ENCODE results near the gene OR8B12.

OR8B12 gene

GRCh38 chr11:124582565-124582964 lies 39.1 kb upstream of the OR8B12 start:
- no peak for ATAC-seq (ENCODE audit: insufficient read depth, low read depth)
- Histone ChIP-seq H3K27me3 (ENCODE audit: insufficient read depth, low read length, poor library complexity) (peaks cover 13% of the 10 kb centered on the region), H3K9me3 (ENCODE audit: insufficient read depth, low read length, severe bottlenecking) (no peaks in the 10 kb centered on the region), H3K36me3 (ENCODE audit: insufficient read depth, low read length) (no peaks in the 10 kb centered on the region), H2AFZ (ENCODE audit: low read depth, low read length) (no peak overlapping the region), H3K4me3 (ENCODE audit: low read depth in 1 of 2, low read length in 2 of 2) (no peak overlapping the region), H3K4me1 (ENCODE audit: insufficient read depth, low read length) (no peaks in the 10 kb centered on the region), H3K9ac (ENCODE audit: low read depth, low read length) (no peak overlapping the region), H4K20me1 (ENCODE audit: insufficient read depth, low read length) (no peaks in the 10 kb centered on the region), H3K79me2 (ENCODE audit: insufficient read depth, low read length) (no peaks in the 10 kb centered on the region), H3K27ac (ENCODE audit: low read length) (no peak overlapping the region), H3K4me2 (ENCODE audit: insufficient read depth, low read length) (no peak overlapping the region)
- DNase-seq, result no peak
- TF ChIP-seq CTCF (IDR thresholded peaks at IDR 0.05; ENCODE audit: borderline replicate concordance, extremely low read depth, low read length, poor library complexity, severe bottlenecking) (no peak), EZH2 (IDR thresholded peaks at IDR 0.05; ENCODE audit: borderline replicate concordance, low read depth, low read length, severe bottlenecking) (no peak)

GRCh38 chr11:124581817-124582216 lies 38.4 kb upstream of the OR8B12 start:
- Histone ChIP-seq H2AFZ (ENCODE audit: low read depth, low read length) (no peak overlapping the region), H3K4me1 (ENCODE audit: insufficient read depth, low read length) (no peaks in the 10 kb centered on the region)
- TF ChIP-seq CTCF (IDR thresholded peaks at IDR 0.05; ENCODE audit: borderline replicate concordance, extremely low read depth, low read length, poor library complexity, severe bottlenecking), result no peak
- TF ChIP-seq EZH2 (IDR thresholded peaks at IDR 0.05; ENCODE audit: borderline replicate concordance, low read depth, low read length, severe bottlenecking), result no peak

GRCh38 chr11:124578761-124579160 lies 35.3 kb upstream of the OR8B12 start:
- Histone ChIP-seq H3K9ac (ENCODE audit: low read depth, low read length) (no peak overlapping the region), H3K36me3 (ENCODE audit: insufficient read depth, low read length) (no peaks in the 10 kb centered on the region), H2AFZ (ENCODE audit: low read depth, low read length) (no peak overlapping the region), H4K20me1 (ENCODE audit: insufficient read depth, low read length) (no peaks in the 10 kb centered on the region), H3K4me2 (ENCODE audit: insufficient read depth, low read length) (no peak overlapping the region), H3K9me3 (ENCODE audit: insufficient read depth, low read length, severe bottlenecking) (no peaks in the 10 kb centered on the region), H3K4me1 (ENCODE audit: insufficient read depth, low read length) (no peaks in the 10 kb centered on the region), H3K27ac (ENCODE audit: low read length) (no peak overlapping the region), H3K27me3 (ENCODE audit: insufficient read depth, low read length, poor library complexity) (peaks cover 6% of the 10 kb centered on the region), H3K4me3 (ENCODE audit: low read depth in 1 of 2, low read length in 2 of 2) (no peak overlapping the region), H3K79me2 (ENCODE audit: insufficient read depth, low read length) (no peaks in the 10 kb centered on the region)
- ATAC-seq (ENCODE audit: insufficient read depth, low read depth) (no peak), DNase-seq (no peak)
- TF ChIP-seq CTCF (IDR thresholded peaks at IDR 0.05; ENCODE audit: borderline replicate concordance, extremely low read depth, low read length, poor library complexity, severe bottlenecking) (no peak), EZH2 (IDR thresholded peaks at IDR 0.05; ENCODE audit: borderline replicate concordance, low read depth, low read length, severe bottlenecking) (no peak)

More at GRCh38 chr11:124581817-124582216, 38.4 kb upstream of the OR8B12 start:
- Histone ChIP-seq H3K9ac (ENCODE audit: low read depth, low read length) (no peak overlapping the region), H4K20me1 (ENCODE audit: insufficient read depth, low read length) (no peaks in the 10 kb centered on the region), H3K9me3 (ENCODE audit: insufficient read depth, low read length, severe bottlenecking) (no peaks in the 10 kb centered on the region), H3K36me3 (ENCODE audit: insufficient read depth, low read length) (no peaks in the 10 kb centered on the region), H3K4me2 (ENCODE audit: insufficient read depth, low read length) (no peak overlapping the region), H3K4me3 (ENCODE audit: low read depth in 1 of 2, low read length in 2 of 2) (no peak overlapping the region), H3K27ac (ENCODE audit: low read length) (no peak overlapping the region), H3K79me2 (ENCODE audit: insufficient read depth, low read length) (no peaks in the 10 kb centered on the region), H3K27me3 (ENCODE audit: insufficient read depth, low read length, poor library complexity) (peaks cover 13% of the 10 kb centered on the region)
- DNase-seq, result no peak
- ATAC-seq (ENCODE audit: insufficient read depth, low read depth), result no peak
